GM18858 (cell line): ENCODE measurements around the gene RNF144A.
A peak's percentile ranks its signal among the peaks of the same experiment; 100 is the strongest.

Experiments used
- ATAC-seq: cut with Tn5 transposase; IDR thresholded peaks from one replicate; pipeline ENCODE4 v1.9.1; 2021; ENCODE audit not compliant: unreplicated experiment

The RNF144A gene

GRCh38 chr2:6945087-6945813 lies 28.0 kb downstream of the RNF144A start:
- peak; percentile 98 for ATAC-seq

GRCh38 chr2:6945821-6946220 lies 28.6 kb downstream of the RNF144A start:
- ATAC-seq, result no peak

- no peak for ATAC-seq
Measured at GRCh38 chr2:6946722-6947121, 29.5 kb downstream of the RNF144A start.

GRCh38 chr2:6947929-6948676 lies 30.9 kb downstream of the RNF144A start:
- no peak for ATAC-seq

- ATAC-seq, result no peak
Measured at GRCh38 chr2:6948677-6949351, 31.6 kb downstream of the RNF144A start.

GRCh38 chr2:6951046-6951445 lies 33.8 kb downstream of the RNF144A start:
- no peak for ATAC-seq

- ATAC-seq, result no peak
Measured at GRCh38 chr2:6952101-6952500, 34.9 kb downstream of the RNF144A start.

- no peak for ATAC-seq
Measured at GRCh38 chr2:6954586-6954985, 37.4 kb downstream of the RNF144A start.

GRCh38 chr2:6955511-6956136 lies 38.4 kb downstream of the RNF144A start:
- ATAC-seq, result no peak

GRCh38 chr2:6956566-6956965 lies 39.4 kb downstream of the RNF144A start:
- no peak for ATAC-seq

- no peak for ATAC-seq
Measured at GRCh38 chr2:6957031-6957714, 40.0 kb downstream of the RNF144A start.

- ATAC-seq, result no peak
Measured at GRCh38 chr2:6957910-6958615, 40.9 kb downstream of the RNF144A start.

GRCh38 chr2:6958616-6959235 lies 41.5 kb downstream of the RNF144A start:
- no peak for ATAC-seq

GRCh38 chr2:6959751-6960150 lies 42.5 kb downstream of the RNF144A start:
- ATAC-seq, result no peak

- ATAC-seq, result no peak
Measured at GRCh38 chr2:6960659-6961058, 43.4 kb downstream of the RNF144A start.

GRCh38 chr2:6963727-6964126 lies 46.5 kb downstream of the RNF144A start:
- no peak for ATAC-seq

- no peak for ATAC-seq
Measured at GRCh38 chr2:6965071-6965795, 48.0 kb downstream of the RNF144A start.

GRCh38 chr2:6966446-6966940 lies 49.3 kb downstream of the RNF144A start:
- ATAC-seq, result no peak

- no peak for ATAC-seq
Measured at GRCh38 chr2:6967301-6967700, 50.1 kb downstream of the RNF144A start.
